Smooth muscle cell of the coronary artery (primary cell): ENCODE measurements around the gene NMS. TPM values are rescaled to one million over a fixed set of nuclear protein-coding genes. Genes with fewer than 3 reads are reported as not detected.

Experiments used
- total RNA-seq: library from RNA; depleted of rRNA; stranded (reverse); fragments of >200 nt; gene quantifications from 2 replicates; pipeline ENCODE4 v1.2.3, GENCODE V29; 2014; ENCODE audit warnings: low replicate concordance

Gene NMS, protein sequence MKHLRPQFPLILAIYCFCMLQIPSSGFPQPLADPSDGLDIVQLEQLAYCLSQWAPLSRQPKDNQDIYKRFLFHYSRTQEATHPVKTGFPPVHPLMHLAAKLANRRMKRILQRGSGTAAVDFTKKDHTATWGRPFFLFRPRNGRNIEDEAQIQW
- total RNA-seq = not detected in 2 replicates

GRCh38 chr2:100470182-100470581 lies at the start of gene NMS:
NMS (plus strand) TSS chr2:100470482; CDS start chr2:100470489, 7 bp downstream.

Other genes starting within 250 kb of the NMS start
- gene LONRF2, start 148.0 kb upstream of the NMS start, total RNA-seq = 0.23 TPM in 1 of 2 replicates, not detected in the other
- 4.3 and 10.4 TPM in 2 replicates for gene CHST10, start 52.8 kb upstream of the NMS start, total RNA-seq
- 10.9 and 11.3 TPM in 2 replicates for gene PDCL3, start 92.5 kb downstream of the NMS start, total RNA-seq